A172 (cell line): ENCODE results near the gene AVPR2. TPM values are rescaled to one million over a fixed set of nuclear protein-coding genes. Genes with fewer than 3 reads are reported as not detected.

Experiments used
- DNase-seq: peaks from one replicate; pipeline ENCODE4 v3.0.0-alpha.2; 2015; ENCODE audit warnings: low spot score
- total RNA-seq: library from RNA; depleted of rRNA; stranded (reverse); fragments of >200 nt; shearing (Covaris generic); gene quantifications from 2 replicates; pipeline ENCODE4 v1.2.3, GENCODE V29; 2014; rRNA removed

AVPR2 gene
- 2.0 and 2.6 TPM in 2 replicates for total RNA-seq

- no peak for DNase-seq
These were observed at the start of gene AVPR2 for GRCh38 chrX:153903991-153904957. Gene AVPR2 (plus strand): TSS chrX:153904673. CDS start chrX:153905146, 473 bp downstream.

GRCh38 chrX:153854702-153855101, 49.8 kb upstream of the AVPR2 start:
- DNase-seq: no peak

- DNase-seq: no peak
These were observed 47.0 kb upstream of the AVPR2 start for GRCh38 chrX:153857348-153857903.

- no peak for DNase-seq
These were observed 43.3 kb upstream of the AVPR2 start for GRCh38 chrX:153861151-153861550.

GRCh38 chrX:153861733-153862310, 42.7 kb upstream of the AVPR2 start:
- no peak for DNase-seq

- no peak for DNase-seq
These were observed 41.9 kb upstream of the AVPR2 start for GRCh38 chrX:153862369-153863250.

GRCh38 chrX:153863251-153863991, 41.1 kb upstream of the AVPR2 start:
- DNase-seq: no peak

- DNase-seq: no peak
These were observed 40.4 kb upstream of the AVPR2 start for GRCh38 chrX:153864101-153864500.

- no peak for DNase-seq
These were observed 39.7 kb upstream of the AVPR2 start for GRCh38 chrX:153864561-153865320.

- DNase-seq: no peak
These were observed 39.2 kb upstream of the AVPR2 start for GRCh38 chrX:153865321-153865580.

GRCh38 chrX:153865685-153866084, 38.8 kb upstream of the AVPR2 start:
- no peak for DNase-seq

GRCh38 chrX:153866302-153867019, 38.0 kb upstream of the AVPR2 start:
- DNase-seq: no peak

- DNase-seq: no peak
These were observed 37.3 kb upstream of the AVPR2 start for GRCh38 chrX:153867139-153867538.

- no peak for DNase-seq
These were observed 36.8 kb upstream of the AVPR2 start for GRCh38 chrX:153867671-153868070.

GRCh38 chrX:153868576-153869472, 35.6 kb upstream of the AVPR2 start:
- DNase-seq: no peak

GRCh38 chrX:153869473-153870287, 34.8 kb upstream of the AVPR2 start:
- no peak for DNase-seq

- DNase-seq: no peak
These were observed 34.2 kb upstream of the AVPR2 start for GRCh38 chrX:153870288-153870690.

- DNase-seq: no peak
These were observed 33.6 kb upstream of the AVPR2 start for GRCh38 chrX:153870791-153871360.
